ENCODE measurements around the gene CCNI2.

Gene CCNI2

GRCh38 chr5:132763181-132764036 is 16.2 kb downstream of the CCNI2 start:
- H3K79me2 ChIP-seq (ENCODE audit: insufficient read depth, low read length), result no peaks in the 10 kb centered on the region
- H3K4me1 ChIP-seq (ENCODE audit: insufficient read depth, low read length, severe bottlenecking), result no peaks in the 10 kb centered on the region
- TF ChIP-seq EZH2 (IDR thresholded peaks at IDR 0.05; ENCODE audit: borderline replicate concordance, low read length) (no peak), CTCF (IDR thresholded peaks at IDR 0.05; ENCODE audit: low read length) (no peak)
- no peaks in the 10 kb centered on the region for H3F3A ChIP-seq (ENCODE audit: insufficient read depth, low read length)
- no peak overlapping the region for H2AFZ ChIP-seq (ENCODE audit: low read length)
- H3K27ac ChIP-seq (ENCODE audit: low read depth, low read length, poor library complexity, severe bottlenecking), result no peak overlapping the region
- H4K20me1 ChIP-seq (ENCODE audit: insufficient read depth, low read length), result no peaks in the 10 kb centered on the region
- no peak overlapping the region for H3K9ac ChIP-seq (ENCODE audit: low read length)
- H3K36me3 ChIP-seq (ENCODE audit: insufficient read depth, low read length), result no peaks in the 10 kb centered on the region
- H3K9me3 ChIP-seq (ENCODE audit: low read length), result no peaks in the 10 kb centered on the region
- H3K9me2 ChIP-seq (ENCODE audit: low read depth, low read length), result no peaks in the 10 kb centered on the region
- no peak overlapping the region for H3K4me2 ChIP-seq (ENCODE audit: low read length)
- 0 out of 2 replicates have a peak, but pooled peaks cover 2% of the 10 kb centered on the region for H3K27me3 ChIP-seq (ENCODE audit: insufficient read depth, low read length)
- H3K4me3 ChIP-seq (ENCODE audit: low read depth, low read length, poor library complexity, severe bottlenecking), result no peak overlapping the region

GRCh38 chr5:132764051-132764450 is 16.8 kb downstream of the CCNI2 start:
- H4K20me1 ChIP-seq (ENCODE audit: insufficient read depth, low read length), result no peaks in the 10 kb centered on the region
- no peak overlapping the region for H3K27ac ChIP-seq (ENCODE audit: low read depth, low read length, poor library complexity, severe bottlenecking)
- H3K4me2 ChIP-seq (ENCODE audit: low read length), result no peak overlapping the region
- H3K9ac ChIP-seq (ENCODE audit: low read length), result no peak overlapping the region
- H3K4me3 ChIP-seq (ENCODE audit: low read depth, low read length, poor library complexity, severe bottlenecking), result no peak overlapping the region
- H3K9me2 ChIP-seq (ENCODE audit: low read depth, low read length), result no peaks in the 10 kb centered on the region
- no peak overlapping the region for H2AFZ ChIP-seq (ENCODE audit: low read length)
- H3F3A ChIP-seq (ENCODE audit: insufficient read depth, low read length), result no peaks in the 10 kb centered on the region
- H3K79me2 ChIP-seq (ENCODE audit: insufficient read depth, low read length), result no peaks in the 10 kb centered on the region
- 0 out of 2 replicates have a peak, but pooled peaks cover 8% of the 10 kb centered on the region for H3K27me3 ChIP-seq (ENCODE audit: insufficient read depth, low read length)
- no peaks in the 10 kb centered on the region for H3K36me3 ChIP-seq (ENCODE audit: insufficient read depth, low read length)
- H3K4me1 ChIP-seq (ENCODE audit: insufficient read depth, low read length, severe bottlenecking), result no peaks in the 10 kb centered on the region
- TF ChIP-seq CTCF (IDR thresholded peaks at IDR 0.05; ENCODE audit: low read length) (no peak), EZH2 (IDR thresholded peaks at IDR 0.05; ENCODE audit: borderline replicate concordance, low read length) (no peak)
- H3K9me3 ChIP-seq (ENCODE audit: low read length), result no peaks in the 10 kb centered on the region

GRCh38 chr5:132764671-132765238 is 17.5 kb downstream of the CCNI2 start:
- H3K4me2 ChIP-seq (ENCODE audit: low read length), result no peak overlapping the region
- no peaks in the 10 kb centered on the region for H3K9me3 ChIP-seq (ENCODE audit: low read length)
- H2AFZ ChIP-seq (ENCODE audit: low read length), result no peak overlapping the region
- H3F3A ChIP-seq (ENCODE audit: insufficient read depth, low read length), result no peaks in the 10 kb centered on the region
- H3K9ac ChIP-seq (ENCODE audit: low read length), result no peak overlapping the region
- 0 out of 2 replicates have a peak, but pooled peaks cover 10% of the 10 kb centered on the region for H3K27me3 ChIP-seq (ENCODE audit: insufficient read depth, low read length)
- TF ChIP-seq EZH2 (IDR thresholded peaks at IDR 0.05; ENCODE audit: borderline replicate concordance, low read length), result no peak
- no peak for TF ChIP-seq CTCF (IDR thresholded peaks at IDR 0.05; ENCODE audit: low read length)
- H3K9me2 ChIP-seq (ENCODE audit: low read depth, low read length), result no peaks in the 10 kb centered on the region
- H3K4me3 ChIP-seq (ENCODE audit: low read depth, low read length, poor library complexity, severe bottlenecking), result no peak overlapping the region
- no peaks in the 10 kb centered on the region for H3K79me2 ChIP-seq (ENCODE audit: insufficient read depth, low read length)
- no peaks in the 10 kb centered on the region for H3K36me3 ChIP-seq (ENCODE audit: insufficient read depth, low read length)
- no peaks in the 10 kb centered on the region for H3K4me1 ChIP-seq (ENCODE audit: insufficient read depth, low read length, severe bottlenecking)
- no peaks in the 10 kb centered on the region for H4K20me1 ChIP-seq (ENCODE audit: insufficient read depth, low read length)
- H3K27ac ChIP-seq (ENCODE audit: low read depth, low read length, poor library complexity, severe bottlenecking), result no peak overlapping the region

Data from OCI-LY1 (cell line).